Stimulated activated CD8-positive, alpha-beta memory T cell treated with anti-CD3 and anti-CD28 coated beads, Interleukin-12 subunit alpha, Interleukin-12 subunit beta, amount 100 ng/mL, for 1 hour (primary cell): Measurements from ENCODE around the gene C1QL1.
A peak's percentile ranks its signal among the peaks of the same experiment; 100 is the strongest.
"Not testable (repeated sequence)": the region's sequence is repeated elsewhere in the genome, so short reads cannot be mapped to it uniquely, and the experiment has no call there.

Experiments used
- DNase-seq: peaks from one replicate; pipeline ENCODE4 v3.0.0-alpha.2; 2020; ENCODE audit warnings: low read depth

The C1QL1 gene

DNA sequence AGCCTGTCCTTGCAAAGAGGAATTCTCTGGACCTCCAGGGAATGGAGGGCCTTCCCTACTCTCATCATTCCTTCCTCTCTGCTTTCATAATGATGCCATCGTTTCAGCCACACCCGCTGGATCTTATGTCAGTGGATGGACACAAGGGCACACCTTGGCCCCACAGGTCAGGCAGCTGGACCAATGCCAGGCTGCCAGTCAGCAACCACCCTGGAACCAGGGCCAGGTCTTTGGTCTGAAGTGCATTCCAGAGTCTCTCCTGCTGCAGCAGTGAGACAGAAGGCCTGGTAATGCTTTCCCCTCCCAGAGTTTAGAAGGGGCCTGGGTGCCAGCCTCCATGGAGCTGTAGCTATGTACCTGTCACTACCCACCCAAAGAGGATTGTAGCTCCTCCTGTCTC lies 7.4 kb downstream of the C1QL1 start:
- no peak for DNase-seq

GRCh38 chr17:44959821-44960531 lies 8.1 kb downstream of the C1QL1 start:
- no peak for DNase-seq

DNA sequence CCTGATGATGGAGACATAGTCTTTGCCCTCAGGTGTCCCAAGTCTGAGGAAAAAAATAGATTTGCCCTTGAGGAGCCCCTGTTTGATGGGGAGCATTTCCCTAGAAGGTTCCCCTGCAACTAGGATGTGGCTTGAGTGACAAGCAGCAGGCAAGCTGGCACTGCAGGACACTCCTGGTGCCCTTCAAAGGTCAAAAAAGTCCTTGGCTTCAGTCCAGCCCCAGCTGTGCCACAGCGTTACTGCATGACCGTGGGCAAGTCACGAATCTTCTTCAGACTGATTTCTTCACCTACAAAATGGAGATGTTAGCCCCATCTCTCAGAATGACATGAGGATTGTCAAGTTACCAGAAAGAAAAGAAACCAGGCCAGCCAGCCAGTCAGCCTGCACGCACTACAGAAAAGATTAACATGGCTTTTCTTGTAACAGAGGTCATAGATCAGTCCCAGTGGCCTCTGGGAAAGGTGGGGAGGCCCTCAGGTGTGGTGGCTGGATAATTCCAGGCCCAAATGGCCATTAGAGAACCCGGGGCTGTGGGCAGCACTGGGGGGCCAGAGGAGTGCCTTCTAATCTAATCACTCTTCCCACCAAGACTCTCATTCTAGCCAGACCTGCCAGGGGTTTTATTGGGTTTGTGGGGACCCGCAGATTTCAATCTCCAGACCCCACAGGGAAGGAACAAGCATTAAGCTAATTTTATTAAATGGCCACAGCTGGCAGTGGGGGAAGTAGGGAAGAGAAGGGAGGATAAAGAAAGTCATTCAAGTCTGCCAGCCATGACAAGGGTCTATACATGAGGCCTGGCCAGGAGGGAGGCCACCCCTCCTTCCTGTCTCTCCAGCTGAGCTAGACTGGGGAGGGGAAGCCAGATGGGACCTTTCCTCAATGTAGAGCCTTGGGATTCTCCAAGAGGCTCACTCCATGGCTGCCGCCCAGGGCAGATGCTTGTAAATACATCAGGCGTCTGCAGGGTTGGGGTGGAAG lies 10.8 kb downstream of the C1QL1 start:
- DNase-seq, result no peak

DNA sequence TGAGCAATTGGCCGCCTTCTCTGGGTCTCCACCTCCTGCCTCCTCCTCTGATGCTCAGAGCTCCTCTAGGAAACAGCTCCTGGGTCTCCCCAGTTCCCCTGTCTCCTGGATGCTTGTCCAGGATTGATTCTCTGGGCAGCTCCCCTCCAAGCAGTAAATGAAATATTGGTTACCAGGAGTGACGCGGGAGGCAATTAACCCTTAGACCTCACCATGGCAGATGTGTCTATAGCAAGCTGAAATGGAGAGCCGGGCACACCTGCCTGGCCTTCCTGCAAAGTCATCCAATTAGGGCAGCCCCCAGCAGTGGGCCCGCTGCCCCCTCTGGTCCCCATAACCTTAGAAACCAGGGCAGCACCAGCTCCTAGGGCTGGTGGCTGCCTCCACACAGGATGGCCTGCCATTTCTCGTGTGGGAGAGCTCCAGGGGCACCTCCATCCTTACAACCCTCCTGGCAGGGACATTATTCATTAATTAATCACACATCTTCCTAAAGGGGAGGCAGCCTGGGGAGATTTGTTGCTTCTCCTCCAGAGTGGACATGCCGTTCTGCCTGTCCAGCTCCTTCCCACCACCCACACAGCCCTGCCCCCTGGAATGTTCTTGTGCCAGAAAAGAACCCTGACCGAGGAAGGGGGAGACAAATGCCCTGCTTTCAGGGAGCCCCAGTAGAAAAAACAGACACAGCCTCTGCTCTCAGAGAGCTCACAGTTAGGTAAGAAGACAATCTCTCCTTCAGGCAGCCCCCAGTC lies 12.3 kb downstream of the C1QL1 start:
- no peak for DNase-seq

GRCh38 chr17:44952946-44953475 lies 15.1 kb downstream of the C1QL1 start:
- no peak for DNase-seq

- no peak for DNase-seq
Measured at GRCh38 chr17:44948315-44948795, 19.7 kb downstream of the C1QL1 start.

- peak; percentile 76 for DNase-seq
Measured at GRCh38 chr17:44947461-44948314, 20.4 kb downstream of the C1QL1 start, which contains the start of gene KIF18B. Gene KIF18B (minus strand): TSS chr17:44947773. CDS start chr17:44936344, 11,429 bp downstream.

DNA sequence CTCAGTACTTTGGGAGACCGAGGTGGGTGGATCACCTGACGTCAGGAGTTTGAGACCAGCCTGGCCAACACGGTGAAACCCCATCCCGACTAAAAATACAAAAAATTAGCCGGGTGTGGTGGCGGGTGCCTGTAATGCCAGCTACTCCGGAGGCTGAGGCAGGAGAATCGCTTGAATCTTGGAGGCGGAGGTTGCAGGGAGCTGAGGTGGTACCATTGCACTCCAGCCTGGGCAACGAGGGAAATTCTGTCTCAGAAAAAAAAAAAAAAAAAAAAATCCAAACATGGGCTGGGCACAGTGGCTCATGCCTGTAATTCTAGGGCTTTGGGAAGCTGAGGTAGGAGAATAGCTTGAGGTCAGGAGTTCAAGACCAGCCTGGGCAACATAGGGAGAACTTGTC lies 22.5 kb downstream of the C1QL1 start:
- not testable (repeated sequence) for DNase-seq

- no peak for DNase-seq
Measured at GRCh38 chr17:44942456-44942855, 25.6 kb downstream of the C1QL1 start.

GRCh38 chr17:44941712-44942331 lies 26.3 kb downstream of the C1QL1 start:
- DNase-seq, result no peak

DNA sequence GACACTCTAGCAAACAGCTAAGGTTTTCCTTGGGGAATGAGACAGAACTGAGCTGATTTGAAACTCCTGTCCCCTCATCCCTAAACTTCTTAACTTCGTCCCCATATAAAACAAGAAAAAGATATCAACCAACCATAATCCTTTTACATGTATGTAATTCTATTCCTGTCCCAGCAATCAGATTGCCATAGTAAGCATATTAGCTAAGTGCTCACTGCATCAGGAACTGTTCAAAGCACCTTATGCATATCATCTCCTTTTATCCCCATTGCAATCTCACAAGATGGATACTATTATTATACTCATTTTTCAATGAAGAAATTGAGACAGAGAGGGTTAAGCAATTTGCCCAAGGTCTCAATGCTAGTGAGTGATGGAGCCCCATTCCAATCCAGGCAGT lies 27.3 kb downstream of the C1QL1 start:
- DNase-seq, result no peak

GRCh38 chr17:44940317-44940716 lies 27.8 kb downstream of the C1QL1 start:
- no peak for DNase-seq

DNA sequence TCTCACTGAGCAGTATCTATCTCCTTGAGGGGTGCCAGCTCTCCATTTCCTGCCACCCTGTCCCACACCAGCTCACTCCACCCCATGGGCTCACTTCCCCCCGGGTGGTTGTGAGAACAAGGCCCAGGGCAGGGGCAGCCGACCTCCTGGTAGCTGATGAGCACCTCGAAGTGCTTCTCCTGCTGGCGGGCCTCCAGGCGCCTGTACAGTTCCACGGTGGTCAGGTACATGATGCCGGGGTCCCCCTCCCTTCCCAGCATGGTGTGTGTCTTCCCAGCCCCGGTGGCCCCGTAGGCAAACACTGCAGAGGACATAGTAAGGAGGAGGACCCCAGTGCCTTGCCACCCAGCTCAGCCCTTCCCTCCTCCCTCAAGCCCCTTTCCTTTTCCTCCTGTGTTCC lies 33.0 kb downstream of the C1QL1 start:
- DNase-seq, result no peak

- no peak for DNase-seq
Measured at GRCh38 chr17:44934745-44935105, 33.4 kb downstream of the C1QL1 start.

GRCh38 chr17:44933824-44934744 lies 34.0 kb downstream of the C1QL1 start:
- DNase-seq, result no peak

DNA sequence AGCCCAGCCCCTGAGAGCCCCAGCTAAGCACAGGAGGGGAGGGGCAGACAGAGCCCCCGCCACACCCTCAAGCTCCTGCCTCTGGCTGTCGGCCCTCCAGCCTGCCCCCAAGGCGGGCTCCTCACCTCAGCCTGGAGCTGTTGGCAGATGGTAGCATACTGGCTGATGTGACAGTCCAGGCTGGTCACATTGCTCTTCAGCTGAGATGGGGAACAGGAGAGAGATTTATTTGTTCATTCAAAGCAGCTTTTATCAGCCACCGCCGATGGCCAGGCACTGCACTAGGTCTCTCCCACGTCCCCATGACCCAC lies 35.4 kb downstream of the C1QL1 start:
- no peak for DNase-seq

DNA sequence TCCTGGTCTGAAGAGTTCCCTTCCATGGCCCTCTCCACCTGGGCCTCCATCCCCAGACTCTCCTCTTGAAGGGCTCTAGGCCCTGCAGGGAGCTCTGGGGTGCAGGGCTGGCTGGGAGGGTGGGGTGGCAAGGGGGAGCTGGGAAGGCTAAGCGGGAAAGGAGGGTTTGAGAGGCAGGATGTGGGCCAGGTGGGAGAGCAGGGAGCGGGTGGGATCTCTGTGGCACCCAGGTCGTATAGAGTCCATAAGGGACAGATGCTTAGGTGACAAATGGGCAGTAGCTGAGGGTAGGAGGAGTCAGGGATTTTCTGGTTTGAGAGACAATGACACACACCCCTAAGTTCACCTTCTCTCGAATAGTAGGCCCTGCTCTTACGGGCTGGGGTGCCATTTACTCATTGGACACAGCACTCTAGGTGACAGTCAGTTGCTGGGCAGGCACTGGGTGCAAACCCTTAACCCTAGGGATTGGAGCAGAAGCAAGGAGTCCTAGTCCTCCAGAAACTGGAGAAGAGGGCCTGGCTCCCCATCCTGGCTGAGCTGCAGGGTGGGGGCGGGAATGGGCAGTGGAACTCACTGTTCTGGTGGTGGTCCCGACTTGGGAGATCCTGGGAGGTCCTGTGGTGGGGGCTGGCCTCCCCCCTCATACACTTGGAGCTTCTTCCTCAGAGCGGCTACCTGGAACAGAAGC lies 35.9 kb downstream of the C1QL1 start:
- DNase-seq, result no peak

DNA sequence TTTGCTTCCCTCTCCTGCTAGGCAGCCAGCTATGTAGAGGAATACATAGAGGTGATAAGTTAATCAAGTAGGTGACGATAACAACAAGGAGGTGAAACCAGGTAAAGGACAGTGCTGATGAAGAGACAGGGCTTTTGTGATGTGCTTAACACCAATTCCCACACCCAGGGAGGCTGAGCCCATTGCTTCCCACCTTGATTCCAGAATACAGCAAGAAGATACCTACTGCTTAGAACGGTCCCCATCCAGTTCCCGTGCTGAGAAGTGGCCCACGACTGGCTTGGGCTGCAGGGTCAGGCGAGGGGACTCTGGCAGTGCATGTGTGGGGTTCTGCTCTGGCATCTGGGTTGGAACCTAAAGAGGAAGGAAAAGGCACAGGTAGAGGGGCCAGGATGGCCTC lies 36.7 kb downstream of the C1QL1 start:
- no peak for DNase-seq

DNA sequence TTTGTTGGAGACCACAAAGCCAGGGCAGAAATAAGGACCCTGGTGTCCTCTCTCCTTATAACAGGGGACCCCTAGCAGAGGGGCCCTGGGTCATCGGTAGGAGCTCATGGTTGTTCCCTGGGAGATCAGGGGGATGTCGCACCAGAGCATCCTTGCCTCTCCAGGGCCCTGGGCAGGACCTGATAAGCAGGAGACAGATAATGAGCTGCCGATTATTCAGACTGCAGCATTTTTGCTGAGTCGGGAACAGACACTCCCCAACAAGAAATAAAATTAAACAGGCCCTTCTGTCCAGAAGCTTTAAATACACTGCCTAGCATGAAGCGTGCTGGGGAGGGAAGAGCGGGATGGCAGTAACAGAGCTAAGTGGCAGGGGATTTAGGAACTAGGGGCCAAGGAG lies 37.4 kb downstream of the C1QL1 start:
- DNase-seq, result no peak
